IMR-90 (cell line): ENCODE measurements around the gene GPRIN3.

Experiments
- BHLHE40 ChIP-seq: fragments of 150-350 bp; IDR thresholded peaks from 2 replicates; pipeline ENCODE4 v1.6.1; 2016; ENCODE audit warnings: mild to moderate bottlenecking, low read depth, low read length
- CTCF ChIP-seq: conservative IDR thresholded peaks from 2 replicates; pipeline ENCODE4 v1.5.1; 2012; ENCODE audit warnings: mild to moderate bottlenecking, low read depth, low read length, improper control_type of control experiment
- POLR2A ChIP-seq: IDR thresholded peaks from 2 replicates; pipeline ENCODE4 v1.6.1; 2012; ENCODE audit warnings: mild to moderate bottlenecking, low read depth, low read length
- RCOR1 ChIP-seq: IDR thresholded peaks from 2 replicates; pipeline ENCODE4 v1.6.1; 2012; ENCODE audit warnings: mild to moderate bottlenecking, low read length, improper control_type of control experiment; ENCODE audit not compliant: insufficient replicate concordance
- RFX5 ChIP-seq: IDR thresholded peaks from 2 replicates; pipeline ENCODE4 v1.8.0; 2012; ENCODE audit warnings: low read depth, mild to moderate bottlenecking, low read length, moderate library complexity
- SMC3 ChIP-seq: fragments of 150-350 bp; IDR thresholded peaks from 2 replicates; pipeline ENCODE4 v1.6.1; 2016; ENCODE audit warnings: low read depth, mild to moderate bottlenecking, antibody characterized with exemption, low read length, moderate library complexity

GRCh38 chr4:89296399-89296798 lies 11.2 kb downstream of the GPRIN3 start:
- TF ChIP-seq CTCF: no peak
- no peak for TF ChIP-seq POLR2A
- no peak for TF ChIP-seq RFX5
- TF ChIP-seq RCOR1: no peak
- no peak for TF ChIP-seq BHLHE40
- no peak for TF ChIP-seq SMC3
